GM21737 (cell line): Measurements from ENCODE around the gene OSCP1.

ENCODE experiments used
- ATAC-seq: cut with Tn5 transposase; IDR thresholded peaks from one replicate; pipeline ENCODE4 v1.9.1; 2021; ENCODE audit warnings: mild to moderate bottlenecking, moderate library complexity; ENCODE audit not compliant: unreplicated experiment

The OSCP1 gene

GRCh38 chr1:36475341-36475740, 25.1 kb upstream of the OSCP1 start:
- ATAC-seq, result no peak

GRCh38 chr1:36472656-36473055, 22.4 kb upstream of the OSCP1 start:
- no peak for ATAC-seq

- no peak for ATAC-seq
Measured at GRCh38 chr1:36471830-36472641, 21.8 kb upstream of the OSCP1 start.

GRCh38 chr1:36469163-36469562, 18.9 kb upstream of the OSCP1 start:
- no peak for ATAC-seq

- no peak for ATAC-seq
Measured at GRCh38 chr1:36467700-36468455, 17.6 kb upstream of the OSCP1 start.

GRCh38 chr1:36467027-36467410, 16.8 kb upstream of the OSCP1 start:
- ATAC-seq, result no peak

GRCh38 chr1:36466370-36467026, 16.2 kb upstream of the OSCP1 start:
- ATAC-seq, result no peak

- no peak for ATAC-seq
Measured at GRCh38 chr1:36465731-36466369, 15.6 kb upstream of the OSCP1 start.

GRCh38 chr1:36464605-36465393, 14.5 kb upstream of the OSCP1 start:
- ATAC-seq, result no peak

- ATAC-seq, result peak; percentile 84
Measured at GRCh38 chr1:36463803-36464604, 13.8 kb upstream of the OSCP1 start, which contains the start of gene MRPS15. Gene MRPS15 (minus strand): TSS chr1:36464384. CDS start chr1:36464275, 109 bp downstream.

- ATAC-seq, result no peak
Measured at GRCh38 chr1:36463463-36463802, 13.2 kb upstream of the OSCP1 start.

- ATAC-seq, result no peak
Measured at GRCh38 chr1:36458910-36459309, 8.7 kb upstream of the OSCP1 start.

GRCh38 chr1:36457691-36458090, 7.4 kb upstream of the OSCP1 start:
- ATAC-seq, result no peak

GRCh38 chr1:36456391-36456928, 6.2 kb upstream of the OSCP1 start:
- no peak for ATAC-seq

GRCh38 chr1:36455386-36455785, 5.1 kb upstream of the OSCP1 start:
- ATAC-seq, result no peak

- ATAC-seq, result no peak
Measured at GRCh38 chr1:36453600-36454388, 3.5 kb upstream of the OSCP1 start.

- ATAC-seq, result no peak
Measured at GRCh38 chr1:36453051-36453450, 2.8 kb upstream of the OSCP1 start.

- ATAC-seq, result no peak
Measured at GRCh38 chr1:36450919-36451305, 661 bp upstream of the OSCP1 start.
